Amniotic epithelial cell (primary cell): ENCODE data around the gene ANKRD18B.
"Not testable (repeated sequence)": the region's sequence is repeated elsewhere in the genome, so short reads cannot be mapped to it uniquely, and the experiment has no call there.

Experiments used
- DNase-seq: peaks from one replicate; pipeline ENCODE4 v3.0.0-alpha.2; 2010; ENCODE audit warnings: low read depth

The ANKRD18B gene

GRCh38 chr9:33611358-33611757, 87.3 kb downstream of the ANKRD18B start:
- no peak for DNase-seq

GRCh38 chr9:33612410-33612809, 88.4 kb downstream of the ANKRD18B start:
- DNase-seq = not testable (repeated sequence)

- DNase-seq = no peak
Measured at GRCh38 chr9:33614001-33614687, 90.1 kb downstream of the ANKRD18B start.

GRCh38 chr9:33618370-33618769, 94.3 kb downstream of the ANKRD18B start:
- DNase-seq = not testable (repeated sequence)

GRCh38 chr9:33619666-33620404, 95.8 kb downstream of the ANKRD18B start:
- peak; percentile 91 for DNase-seq

- DNase-seq = peak; percentile 56
Measured at GRCh38 chr9:33620738-33621439, 96.8 kb downstream of the ANKRD18B start.
